ENCODE measurements around the gene GPR84. TPM values are rescaled to one million over a fixed set of nuclear protein-coding genes. Genes with fewer than 3 reads are reported as not detected.

GPR84 gene
- total and polyA plus RNA-seq, 8 donors = 0.46 to 1.4 (median 0.50) TPM; not detected in 5

GRCh38 chr12:54350743-54351142 lies 13.5 kb downstream of the GPR84 start:
- intact Hi-C loops (cut with DNase I; ENCODE audit: low total_unique reads) = no loop called here
- WGBS, 5 donors = 51 to 71% (median 62%) methylated on average over 3 of the region's 3 CpGs
- Histone ChIP-seq H3K27ac (peak overlapping the region in 1 of 5 donors; percentile 84), H3K9me3 (no peaks in the 10 kb centered on the region), H3K4me3 (no peak overlapping the region), H3K27me3 (no peaks in the 10 kb centered on the region), H3K4me1 (peaks cover 16 to 40% (median 33%) of the 10 kb centered on the region in 4 donors), H3K36me3 (peaks cover 50 to 70% (median 63%) of the 10 kb centered on the region in 4 donors)
- TF ChIP-seq CTCF (IDR thresholded peaks at IDR 0.05) (no peak), POLR2A (IDR thresholded peaks at IDR 0.05) (no peak), POLR2AphosphoS5 (IDR thresholded peaks at IDR 0.05) (no peak), EP300 (IDR thresholded peaks at IDR 0.05) (no peak)
- DNase-seq = peak in 1 of 2 donors; percentile 23

- H3K27ac ChIP-seq = no peak overlapping the region
- intact Hi-C loops (cut with DNase I; ENCODE audit: low total_unique reads) = no loop called here
- DNase-seq = no peak
- no peaks in the 10 kb centered on the region for H3K27me3 ChIP-seq
- H3K36me3 ChIP-seq = peaks cover 61 to 81% (median 74%) of the 10 kb centered on the region in 4 donors
- TF ChIP-seq EP300 (IDR thresholded peaks at IDR 0.05) (no peak), POLR2AphosphoS5 (IDR thresholded peaks at IDR 0.05) (no peak), CTCF (IDR thresholded peaks at IDR 0.05) (no peak), POLR2A (IDR thresholded peaks at IDR 0.05) (no peak)
- H3K4me1 ChIP-seq = peaks cover 16 to 36% (median 32%) of the 10 kb centered on the region in 4 donors
- H3K9me3 ChIP-seq = no peaks in the 10 kb centered on the region
- H3K4me3 ChIP-seq = no peak overlapping the region
These were observed 14.6 kb downstream of the GPR84 start for GRCh38 chr12:54349679-54350078.

GRCh38 chr12:54349036-54349435 lies 15.2 kb downstream of the GPR84 start:
- no peaks in the 10 kb centered on the region for H3K27me3 ChIP-seq
- no peaks in the 10 kb centered on the region for H3K9me3 ChIP-seq
- TF ChIP-seq POLR2AphosphoS5 (IDR thresholded peaks at IDR 0.05) = no peak
- TF ChIP-seq CTCF (IDR thresholded peaks at IDR 0.05) = no peak
- TF ChIP-seq EP300 (IDR thresholded peaks at IDR 0.05) = no peak
- TF ChIP-seq POLR2A (IDR thresholded peaks at IDR 0.05) = no peak
- no peak overlapping the region for H3K27ac ChIP-seq
- WGBS, 5 donors = 75 to 85% (median 83%) methylated on average over 4 of the region's 4 CpGs
- intact Hi-C loops (cut with DNase I; ENCODE audit: low total_unique reads) = no loop called here
- H3K4me3 ChIP-seq = no peak overlapping the region
- H3K36me3 ChIP-seq = peaks cover 67 to 87% (median 80%) of the 10 kb centered on the region in 4 donors
- DNase-seq = no peak
- H3K4me1 ChIP-seq = peaks cover 16 to 36% (median 31%) of the 10 kb centered on the region in 4 donors

DNA sequence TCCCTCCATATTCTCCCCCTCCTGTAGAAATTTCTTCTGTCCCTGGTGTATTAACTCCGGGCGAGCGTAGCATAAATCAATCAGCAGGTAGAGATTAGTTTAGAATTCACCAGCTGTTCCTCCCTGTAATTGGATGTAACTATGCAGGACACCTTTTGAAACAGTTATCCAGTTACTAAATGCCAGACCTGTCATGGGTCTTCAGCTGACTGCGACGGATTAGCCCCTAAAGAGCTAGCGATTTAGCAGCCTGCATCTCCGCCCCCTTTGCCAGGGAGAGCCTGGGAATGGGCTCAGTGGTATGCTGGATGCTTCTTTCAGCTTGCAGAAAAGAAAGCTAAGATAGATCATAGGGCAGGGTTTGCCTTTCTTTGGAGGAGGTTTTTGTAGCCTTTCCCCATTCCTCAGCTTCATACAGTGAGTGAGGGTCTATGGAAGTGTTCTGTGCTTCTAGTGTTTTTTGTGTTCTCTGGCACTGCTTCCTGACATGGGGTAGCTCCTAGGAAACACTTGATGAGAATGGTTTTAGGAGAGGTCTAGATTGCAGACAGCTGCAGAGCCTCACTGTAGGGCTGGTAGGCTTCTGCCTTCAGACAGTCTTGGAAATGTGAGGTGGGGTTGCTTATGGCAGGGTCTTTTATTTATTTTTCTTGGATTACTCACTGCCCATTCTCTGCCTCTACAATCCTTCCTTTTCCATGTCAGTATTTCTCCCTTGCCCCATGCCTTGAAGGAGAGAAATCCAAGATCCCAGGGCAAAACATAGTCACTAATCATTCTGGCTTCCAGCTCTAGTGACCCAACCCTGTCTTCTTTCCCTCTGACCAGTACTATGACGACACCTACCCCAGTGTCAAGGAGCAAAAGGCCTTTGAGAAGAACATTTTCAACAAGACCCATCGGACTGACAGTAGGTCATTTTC lies 22.6 kb downstream of the GPR84 start:
- peaks cover 15 to 46% (median 34%) of the 10 kb centered on the region in 4 donors for H3K4me1 ChIP-seq
- no peak overlapping the region for H3K27ac ChIP-seq
- TF ChIP-seq CTCF (IDR thresholded peaks at IDR 0.05) = no peak
- no peak for TF ChIP-seq POLR2A (IDR thresholded peaks at IDR 0.05)
- no peaks in the 10 kb centered on the region for H3K9me3 ChIP-seq
- H3K4me3 ChIP-seq = no peak overlapping the region
- intact Hi-C loops (cut with DNase I; ENCODE audit: low total_unique reads) = no loop called here
- no peak for DNase-seq
- no peaks in the 10 kb centered on the region for H3K27me3 ChIP-seq
- H3K36me3 ChIP-seq = peaks cover 52 to 64% (median 61%) of the 10 kb centered on the region in 4 donors
- WGBS, 5 donors = 81 to 91% (median 89%) methylated on average over 9 of the region's 9 CpGs
